IMR-90 (cell line): ENCODE results near the gene ELMO1. TPM values are rescaled to one million over a fixed set of nuclear protein-coding genes. Genes with fewer than 3 reads are reported as not detected.

Experiments used
- ATAC-seq: fragments of 200-7000 bp; cut with Tn5 transposase; 2 replicates; pipeline ENCODE4 v1.9.1; 2020; ENCODE audit warnings: low read depth, mild to moderate bottlenecking, moderate library complexity
- BruUV-seq: library from RNA; stranded (reverse); fragments of 400-500 nt; replicated peaks from 2 replicates; lab custom pipeline; 2021; lab: Mats Ljungman, UMichigan
- CTCF ChIA-PET: fragments of 300-600 bp; formaldehyde crosslinking; extraction: SDS; loops from one replicate; lab custom pipeline; 2021; ENCODE audit warnings: antibody characterized with exemption; lab: Yijun Ruan, JAX
- POLR2A ChIA-PET: fragments of 300-600 bp; sonication (Branson Sonifier 250); formaldehyde crosslinking; loops from one replicate; lab custom pipeline; 2022; ENCODE audit warnings: antibody characterized with exemption; ENCODE audit not compliant: unreplicated experiment; lab: Charles Lee
- DNase-seq: peaks from one replicate; pipeline ENCODE4 v3.0.0; 2013
- H2AFZ ChIP-seq: replicated peaks from 2 replicates; pipeline ENCODE3; 2013; ENCODE audit warnings: low read length, mild to moderate bottlenecking; ENCODE audit not compliant: poor library complexity
- H2AK5ac ChIP-seq: 2 replicates; pipeline ENCODE4 v1.6.1; 2013; ENCODE audit warnings: low read depth, low read length, inconsistent platforms
- H2AK9ac ChIP-seq: replicated peaks from 2 replicates; pipeline ENCODE3; 2013; ENCODE audit warnings: mild to moderate bottlenecking, low read depth, low read length, moderate library complexity; ENCODE audit not compliant: poor library complexity
- H2BK120ac ChIP-seq: 2 replicates; pipeline ENCODE4 v1.6.1; 2013; ENCODE audit warnings: low read depth, low read length, inconsistent platforms
- H2BK15ac ChIP-seq: 3 replicates; pipeline ENCODE4 v1.6.1; 2013; ENCODE audit warnings: low read depth, low read length, inconsistent platforms
- H2BK20ac ChIP-seq: 2 replicates; pipeline ENCODE4 v1.6.1; 2013; ENCODE audit warnings: low read depth, mild to moderate bottlenecking, inconsistent platforms, low read length, moderate library complexity
- H2BK5ac ChIP-seq: 2 replicates; pipeline ENCODE4 v1.6.1; 2013; ENCODE audit warnings: mild to moderate bottlenecking, low read depth, low read length, inconsistent platforms; ENCODE audit not compliant: poor library complexity, severe bottlenecking
- H3K14ac ChIP-seq: replicated peaks from 2 replicates; pipeline ENCODE4 v1.6.1; 2013; ENCODE audit warnings: low read depth, low read length, inconsistent platforms
- H3K18ac ChIP-seq: 2 replicates; pipeline ENCODE4 v1.6.1; 2013; ENCODE audit warnings: low read depth, low read length, control low read depth
- H3K23ac ChIP-seq: 2 replicates; pipeline ENCODE4 v1.6.1; 2013; ENCODE audit warnings: low read depth, low read length, inconsistent platforms
- H3K27ac ChIP-seq: 2 replicates; pipeline ENCODE4 v1.5.1; 2013; ENCODE audit warnings: mild to moderate bottlenecking, control low read depth, low read length; ENCODE audit not compliant: insufficient read depth
- H3K27me3 ChIP-seq: 2 replicates; pipeline ENCODE4 v1.6.1; 2013; ENCODE audit warnings: low read length; ENCODE audit not compliant: control insufficient read depth, insufficient read depth
- H3K36me3 ChIP-seq: 2 replicates; pipeline ENCODE4 v1.6.1; 2013; ENCODE audit warnings: low read length, mixed read lengths; ENCODE audit not compliant: control insufficient read depth, insufficient read depth
- H3K4ac ChIP-seq: 2 replicates; pipeline ENCODE4 v1.6.1; 2013; ENCODE audit warnings: low read depth, low read length, inconsistent platforms
- H3K4me1 ChIP-seq: 2 replicates; pipeline ENCODE4 v1.6.1; 2013; ENCODE audit warnings: low read length, mixed read lengths; ENCODE audit not compliant: control insufficient read depth, insufficient read depth
- H3K4me2 ChIP-seq: 2 replicates; pipeline ENCODE4 v1.6.1; 2013; ENCODE audit warnings: low read depth, mild to moderate bottlenecking, control low read depth, low read length, moderate library complexity
- H3K4me3 ChIP-seq: 2 replicates; pipeline ENCODE4 v1.5.1; 2013; ENCODE audit warnings: low read depth, mild to moderate bottlenecking, control low read depth, low read length, moderate library complexity; ENCODE audit not compliant: insufficient read depth
- H3K56ac ChIP-seq: 2 replicates; pipeline ENCODE4 v1.6.1; 2013; ENCODE audit warnings: low read length, inconsistent platforms; ENCODE audit not compliant: insufficient read depth; ENCODE audit errors: extremely low read depth
- H3K79me1 ChIP-seq, 2 experiments: 2 replicates each; pipeline ENCODE4 v1.6.1; 2013; ENCODE audit warnings: low read length in 2 of 2, inconsistent platforms in 1 of 2, low read depth in 1 of 2
- H3K9ac ChIP-seq: 2 replicates; pipeline ENCODE4 v1.6.1; 2013; ENCODE audit warnings: low read depth, low read length, control low read depth
- H3K9me1 ChIP-seq: 2 replicates; pipeline ENCODE4 v1.6.1; 2013; ENCODE audit warnings: low read length, inconsistent platforms; ENCODE audit not compliant: insufficient read depth
- H3K9me3 ChIP-seq: 2 replicates; pipeline ENCODE4 v1.6.1; 2013; ENCODE audit warnings: low read length; ENCODE audit not compliant: control insufficient read depth, insufficient read depth
- H4K20me1 ChIP-seq: 2 replicates; pipeline ENCODE4 v1.6.1; 2013; ENCODE audit warnings: low read length, inconsistent platforms; ENCODE audit not compliant: insufficient read depth
- H4K5ac ChIP-seq: 2 replicates; pipeline ENCODE4 v1.6.1; 2013; ENCODE audit warnings: mild to moderate bottlenecking, low read depth, low read length, control low read depth
- H4K8ac ChIP-seq, 2 experiments: 2 replicates each; pipeline ENCODE4 v1.6.1; 2013; ENCODE audit warnings: low read depth in 2 of 2, low read length in 2 of 2, control low read depth in 1 of 2, inconsistent platforms in 1 of 2
- H4K91ac ChIP-seq: 2 replicates; pipeline ENCODE4 v1.6.1; 2013; ENCODE audit warnings: low read depth, low read length, inconsistent platforms; ENCODE audit not compliant: insufficient read depth
- BHLHE40 ChIP-seq: fragments of 150-350 bp; IDR thresholded peaks from 2 replicates; pipeline ENCODE4 v1.6.1; 2016; ENCODE audit warnings: mild to moderate bottlenecking, low read depth, low read length
- CEBPB ChIP-seq: IDR thresholded peaks from 2 replicates; pipeline ENCODE4 v1.6.1; 2012; ENCODE audit warnings: low read depth, low read length, improper control_type of control experiment
- CHD1 ChIP-seq: IDR thresholded peaks from 2 replicates; pipeline ENCODE4 v1.6.1; 2012; ENCODE audit warnings: low read depth, low read length, improper control_type of control experiment
- FOS ChIP-seq: fragments of 150-350 bp; IDR thresholded peaks from 2 replicates; pipeline ENCODE4 v1.6.1; 2016; ENCODE audit warnings: low read depth, low read length
- MAFK ChIP-seq: IDR thresholded peaks from 2 replicates; pipeline ENCODE4 v1.6.1; 2012; ENCODE audit warnings: low read depth, low read length, improper control_type of control experiment
- MAZ ChIP-seq: IDR thresholded peaks from 2 replicates; pipeline ENCODE4 v1.6.1; 2012; ENCODE audit warnings: low read depth, mild to moderate bottlenecking, low read length, improper control_type of control experiment, moderate library complexity, borderline replicate concordance
- MXI1 ChIP-seq: IDR thresholded peaks from 2 replicates; pipeline ENCODE4 v1.6.1; 2012; ENCODE audit warnings: low read depth, mild to moderate bottlenecking, low read length, moderate library complexity, borderline replicate concordance
- NFE2L2 ChIP-seq: fragments of 150-350 bp; IDR thresholded peaks from 2 replicates; pipeline ENCODE4 v1.6.1; 2016; ENCODE audit warnings: low read depth, mild to moderate bottlenecking, low read length
- POLR2A ChIP-seq: IDR thresholded peaks from 2 replicates; pipeline ENCODE4 v1.6.1; 2012; ENCODE audit warnings: mild to moderate bottlenecking, low read depth, low read length
- RAD21 ChIP-seq: IDR thresholded peaks from 2 replicates; pipeline ENCODE4 v1.6.1; 2012; ENCODE audit warnings: low read length, improper control_type of control experiment
- RCOR1 ChIP-seq: IDR thresholded peaks from 2 replicates; pipeline ENCODE4 v1.6.1; 2012; ENCODE audit warnings: mild to moderate bottlenecking, low read length, improper control_type of control experiment; ENCODE audit not compliant: insufficient replicate concordance
- RFX5 ChIP-seq: IDR thresholded peaks from 2 replicates; pipeline ENCODE4 v1.8.0; 2012; ENCODE audit warnings: low read depth, mild to moderate bottlenecking, low read length, moderate library complexity
- SMC3 ChIP-seq: fragments of 150-350 bp; IDR thresholded peaks from 2 replicates; pipeline ENCODE4 v1.6.1; 2016; ENCODE audit warnings: low read depth, mild to moderate bottlenecking, antibody characterized with exemption, low read length, moderate library complexity
- WGBS, 2 experiments: methylation state at CpG; one replicate each; pipeline versions ENCODE4 v1.1.5 to v1.1.7; 2013; ENCODE audit warnings: missing lambda C conversion rate in 2 of 2; ENCODE audit not compliant: insufficient read length in 1 of 2; ENCODE audit errors: extremely low coverage in 2 of 2; 5-methylcytosine and 5-hydroxymethylcytosine counted together
- dilution Hi-C: fragments of 300-500 bp; cut with HindIII; formaldehyde crosslinking; loops from one replicate; pipeline ENCODE4 v1.14.3; 2018; ENCODE audit warnings: low sequenced_read_pairs; ENCODE audit not compliant: unreplicated experiment
- in situ Hi-C: fragments of 300-500 bp; cut with MboI; formaldehyde crosslinking; loops from 3 replicates; pipeline ENCODE4 v1.14.3; 2019; ENCODE audit warnings: low sequenced_read_pairs, inconsistent platforms, mixed read lengths
- intact Hi-C: fragments of 100-400 bp; cut with micrococcal nuclease; formaldehyde crosslinking; loops from 2 replicates; pipeline ENCODE4 v1.10.0; 2022
- polyA plus RNA-seq, 3 experiments: library from polyadenylated mRNA; depleted of rRNA; stranded (reverse); fragments of >200 nt; gene quantifications; 2 replicates each; pipeline ENCODE4 v1.2.3, GENCODE V29; 2012; ENCODE audit warnings: low replicate concordance in 1 of 3
- total RNA-seq: library from RNA; depleted of rRNA; stranded (reverse); fragments of >200 nt; gene quantifications from 2 replicates; pipeline ENCODE4 v1.2.3, GENCODE V29; 2012
- TF ChIP-seq, protein P1 (sequence below): fragments of 150-350 bp; IDR thresholded peaks from 2 replicates; pipeline ENCODE4 v1.6.1; 2017; ENCODE audit warnings: mild to moderate bottlenecking, antibody characterized with exemption, low read length, low read depth
- TF ChIP-seq, protein P2 (sequence below): fragments of 150-350 bp; IDR thresholded peaks from 2 replicates; pipeline ENCODE4 v1.6.1; 2016; ENCODE audit warnings: low read depth, mild to moderate bottlenecking, low read length, moderate library complexity, borderline replicate concordance
- TF ChIP-seq, protein P3 (sequence below): conservative IDR thresholded peaks from 2 replicates; pipeline ENCODE4 v1.5.1; 2012; ENCODE audit warnings: mild to moderate bottlenecking, low read depth, low read length, improper control_type of control experiment

The ELMO1 gene
- total and polyA plus RNA-seq, 2 of the 4 experiments (the other 2 are of a cell fraction): 0.03 TPM; not detected in 1

DNA sequence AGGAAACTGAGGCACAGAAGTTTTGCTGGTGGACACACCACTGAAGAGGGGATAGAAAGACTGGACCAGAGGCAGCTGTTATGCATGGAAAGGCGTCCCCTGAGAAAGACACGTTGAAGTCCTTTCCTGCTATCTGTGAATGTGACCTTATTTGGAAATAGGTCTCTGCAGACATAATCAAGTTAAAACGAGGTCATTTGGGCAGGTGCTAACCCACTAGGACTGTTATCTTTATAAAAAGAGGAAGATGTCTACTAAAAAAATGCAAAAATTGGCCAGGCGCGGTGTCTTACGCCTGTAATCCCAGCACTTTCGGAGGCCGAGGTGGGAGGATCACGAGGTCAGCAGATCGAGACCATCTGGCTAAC is 31.6 kb downstream of the ELMO1 start:
- no peak for ATAC-seq
- peaks cover 12% of the 10 kb centered on the region; the same call in 1 of the 2 replicates for H3K9me3 ChIP-seq
- no peak overlapping the region for H2AK5ac ChIP-seq
- H3K9me1 ChIP-seq: no peaks in the 10 kb centered on the region
- H3K18ac ChIP-seq: no peak overlapping the region
- H3K4me2 ChIP-seq: no peak overlapping the region
- H2BK15ac ChIP-seq: no peak overlapping the region
- ChIA-PET POLR2A (no interaction called here), CTCF (no interaction called here)
- H2AK9ac ChIP-seq: no peak overlapping the region
- no peaks in the 10 kb centered on the region for H3K4me1 ChIP-seq
- no peak overlapping the region for H3K4me3 ChIP-seq
- intact Hi-C loops (no loop called here), dilution Hi-C loops (no loop called here), in situ Hi-C loops (no loop called here)
- H3K9ac ChIP-seq: no peak overlapping the region
- TF ChIP-seq SMC3 (no peak), BHLHE40 (no peak), FOS (no peak), MXI1 (no peak), MAFK (no peak), POLR2A (no peak), RAD21 (no peak), CHD1 (no peak), RFX5 (no peak), CEBPB (no peak), MAZ (no peak), RCOR1 (no peak), NFE2L2 (no peak)
- TF ChIP-seq, protein P1, sequence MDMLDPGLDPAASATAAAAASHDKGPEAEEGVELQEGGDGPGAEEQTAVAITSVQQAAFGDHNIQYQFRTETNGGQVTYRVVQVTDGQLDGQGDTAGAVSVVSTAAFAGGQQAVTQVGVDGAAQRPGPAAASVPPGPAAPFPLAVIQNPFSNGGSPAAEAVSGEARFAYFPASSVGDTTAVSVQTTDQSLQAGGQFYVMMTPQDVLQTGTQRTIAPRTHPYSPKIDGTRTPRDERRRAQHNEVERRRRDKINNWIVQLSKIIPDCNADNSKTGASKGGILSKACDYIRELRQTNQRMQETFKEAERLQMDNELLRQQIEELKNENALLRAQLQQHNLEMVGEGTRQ: no peak
- TF ChIP-seq, protein P2, sequence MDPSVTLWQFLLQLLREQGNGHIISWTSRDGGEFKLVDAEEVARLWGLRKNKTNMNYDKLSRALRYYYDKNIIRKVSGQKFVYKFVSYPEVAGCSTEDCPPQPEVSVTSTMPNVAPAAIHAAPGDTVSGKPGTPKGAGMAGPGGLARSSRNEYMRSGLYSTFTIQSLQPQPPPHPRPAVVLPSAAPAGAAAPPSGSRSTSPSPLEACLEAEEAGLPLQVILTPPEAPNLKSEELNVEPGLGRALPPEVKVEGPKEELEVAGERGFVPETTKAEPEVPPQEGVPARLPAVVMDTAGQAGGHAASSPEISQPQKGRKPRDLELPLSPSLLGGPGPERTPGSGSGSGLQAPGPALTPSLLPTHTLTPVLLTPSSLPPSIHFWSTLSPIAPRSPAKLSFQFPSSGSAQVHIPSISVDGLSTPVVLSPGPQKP: no peak
- TF ChIP-seq, protein P3, sequence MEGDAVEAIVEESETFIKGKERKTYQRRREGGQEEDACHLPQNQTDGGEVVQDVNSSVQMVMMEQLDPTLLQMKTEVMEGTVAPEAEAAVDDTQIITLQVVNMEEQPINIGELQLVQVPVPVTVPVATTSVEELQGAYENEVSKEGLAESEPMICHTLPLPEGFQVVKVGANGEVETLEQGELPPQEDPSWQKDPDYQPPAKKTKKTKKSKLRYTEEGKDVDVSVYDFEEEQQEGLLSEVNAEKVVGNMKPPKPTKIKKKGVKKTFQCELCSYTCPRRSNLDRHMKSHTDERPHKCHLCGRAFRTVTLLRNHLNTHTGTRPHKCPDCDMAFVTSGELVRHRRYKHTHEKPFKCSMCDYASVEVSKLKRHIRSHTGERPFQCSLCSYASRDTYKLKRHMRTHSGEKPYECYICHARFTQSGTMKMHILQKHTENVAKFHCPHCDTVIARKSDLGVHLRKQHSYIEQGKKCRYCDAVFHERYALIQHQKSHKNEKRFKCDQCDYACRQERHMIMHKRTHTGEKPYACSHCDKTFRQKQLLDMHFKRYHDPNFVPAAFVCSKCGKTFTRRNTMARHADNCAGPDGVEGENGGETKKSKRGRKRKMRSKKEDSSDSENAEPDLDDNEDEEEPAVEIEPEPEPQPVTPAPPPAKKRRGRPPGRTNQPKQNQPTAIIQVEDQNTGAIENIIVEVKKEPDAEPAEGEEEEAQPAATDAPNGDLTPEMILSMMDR: no peak
- H3K27me3 ChIP-seq: no peaks in the 10 kb centered on the region
- H3K56ac ChIP-seq: no peak overlapping the region
- H3K14ac ChIP-seq: no peak overlapping the region
- no peak overlapping the region for H4K5ac ChIP-seq
- H3K27ac ChIP-seq: no peak overlapping the region
- H3K36me3 ChIP-seq: no peaks in the 10 kb centered on the region
- no peak overlapping the region for H3K4ac ChIP-seq
- no peak overlapping the region for H4K8ac ChIP-seq
- H2AFZ ChIP-seq: no peak overlapping the region
- no peak overlapping the region for H2BK5ac ChIP-seq
- no peak overlapping the region for H4K91ac ChIP-seq
- BruUV-seq: no TSS peak
- no peak overlapping the region for H2BK20ac ChIP-seq
- 56% methylated on average over 2 of the region's 10 CpGs; no CpG with 5 or more reads in 1 of the 2 experiments for WGBS, 2 experiments
- no peak overlapping the region for H2BK120ac ChIP-seq
- H4K20me1 ChIP-seq: no peaks in the 10 kb centered on the region
- H3K23ac ChIP-seq: no peak overlapping the region
- no peak for DNase-seq
- no peaks in the 10 kb centered on the region for H3K79me1 ChIP-seq
